H1 (cell line): Measurements from ENCODE around the gene CENPO. TPM values are rescaled to one million over a fixed set of nuclear protein-coding genes. Genes with fewer than 3 reads are reported as not detected.

Source experiments
- BCL11A ChIP-seq, 2 experiments: IDR thresholded peaks; one replicate each; pipeline ENCODE4 v1.6.1; 2011; ENCODE audit warnings: low read depth in 2 of 2, low read length in 2 of 2, mild to moderate bottlenecking in 2 of 2
- HDAC6 ChIP-seq: IDR thresholded peaks from one replicate; pipeline ENCODE4 v1.7.1; 2012; ENCODE audit warnings: low read depth, mild to moderate bottlenecking, inconsistent platforms, low read length, moderate library complexity
- KDM4A ChIP-seq: IDR thresholded peaks from one replicate; pipeline ENCODE4 v1.7.1; 2012; ENCODE audit warnings: low read depth, mild to moderate bottlenecking, moderate library complexity, low read length, inconsistent platforms; ENCODE audit not compliant: severe bottlenecking
- RAD21 ChIP-seq, 2 experiments: IDR thresholded peaks in 1 of 2; conservative IDR thresholded peaks in 1 of 2; 2 replicates each; pipeline ENCODE4 v1.6.1; 2011; ENCODE audit warnings: low read depth in 2 of 2, low read length in 2 of 2, improper control_type of control experiment in 1 of 2, inconsistent platforms in 1 of 2, mild to moderate bottlenecking in 1 of 2, moderate library complexity in 1 of 2
- SP4 ChIP-seq: IDR thresholded peaks from 2 replicates; pipeline ENCODE4 v1.6.1; 2012; ENCODE audit warnings: low read length, inconsistent platforms
- polyA plus RNA-seq, 7 experiments: library from polyadenylated mRNA; depleted of rRNA in 3 of 7; stranded (reverse) in 5 of 7; unstranded in 2 of 7; fragments of >200 nt in 5 of 7; fragments of 200-250 nt in 2 of 7; gene quantifications; 1 replicate in 5 of 7; 2 replicates in 1 of 7; 4 replicates in 1 of 7; pipeline versions ENCODE4 v1.2.1 to v1.2.3, GENCODE V29; 2011 to 2013; ENCODE audit warnings: missing spikeins in 2 of 7, mixed read lengths in 2 of 7
- total RNA-seq: library from RNA; stranded (reverse); fragmentation: NEBNext Ultra II Directional; extraction: Animal tissue kit (Norgen Biotek cat#: 25700); gene quantifications from 2 replicates; pipeline ENCODE4 v1.2.1, GENCODE V29; 2021

CENPO gene
- total and polyA plus RNA-seq, 2 of the 8 experiments (the other 6 are each of a cell fraction or from before 2014, with no cell fraction given) = 34.4 to 46.3 TPM

DNA sequence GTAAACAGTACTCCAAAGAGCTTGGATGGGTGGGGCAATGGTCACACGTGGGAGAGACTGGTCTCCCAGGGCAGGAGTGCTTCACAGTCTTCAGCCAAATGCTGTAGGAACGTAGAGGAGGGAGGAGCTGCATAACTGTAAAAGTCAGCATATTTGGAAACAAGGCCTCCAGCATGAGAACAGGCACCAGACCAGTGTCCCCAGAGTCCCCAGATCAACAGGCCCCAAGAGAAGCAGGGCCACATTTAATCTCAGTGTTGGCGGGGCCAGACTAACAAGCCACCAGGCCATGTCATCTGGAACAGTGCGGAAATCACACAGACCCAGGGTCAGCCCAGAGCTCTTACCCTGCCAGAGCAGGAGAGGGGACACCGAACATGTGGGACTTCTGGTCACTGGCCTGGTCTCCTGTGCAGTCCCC, 63.6 kb downstream of the CENPO start (continued):
- TF ChIP-seq KDM4A (no peak), BCL11A (IDR thresholded peaks at IDR 0.05; ENCODE audit: low read depth in 2 of 2, low read length in 2 of 2) (no peak), RAD21 (IDR thresholded peaks at IDR 0.05 in 1 of 2, conservative IDR thresholded peaks at IDR 0.05 in 1 of 2; ENCODE audit: low read depth in 2 of 2, low read length in 2 of 2) (no peak), SP4 (no peak), HDAC6 (no peak)
